DOHH2 (cell line): ENCODE measurements around the gene SYCP1.

Experiments
- CTCF ChIP-seq: fragments of 200-600 bp; sonication (generic); IDR thresholded peaks from one replicate; pipeline ENCODE4 v1.5.1; 2014; ENCODE audit warnings: antibody characterized with exemption, mild to moderate bottlenecking, low read depth, low read length; ENCODE audit not compliant: poor library complexity, severe bottlenecking
- EZH2phosphoT487 ChIP-seq: fragments of 200-600 bp; sonication (generic); IDR thresholded peaks from 2 replicates; pipeline ENCODE4 v1.6.1; 2017; ENCODE audit warnings: borderline replicate concordance, mild to moderate bottlenecking, antibody characterized with exemption, low read length, moderate library complexity, mixed read lengths

GRCh38 chr1:115041654-115042053 is 187.0 kb downstream of the SYCP1 start:
- TF ChIP-seq CTCF (no peak), EZH2phosphoT487 (no peak)
